Neural progenitor cell (in vitro differentiated cells): ENCODE data around the gene TRA2A. TPM values are rescaled to one million over a fixed set of nuclear protein-coding genes. Genes with fewer than 3 reads are reported as not detected.
A peak's percentile ranks its signal among the peaks of the same experiment; 100 is the strongest.

Experiments used
- DNase-seq: peaks from one replicate; pipeline ENCODE4 v3.0.0-alpha.2; 2016; ENCODE audit warnings: low spot score
- H2AFZ ChIP-seq: fragments of 200-600 bp; sonication (generic); replicated peaks from 2 replicates; pipeline ENCODE4 v1.6.1; 2016; ENCODE audit warnings: antibody characterized with exemption
- H3F3A ChIP-seq: fragments of 200-600 bp; sonication (generic); 2 replicates; pipeline ENCODE4 v1.6.1; 2016; ENCODE audit warnings: antibody characterized with exemption, low read depth
- H3K27ac ChIP-seq: fragments of 200-600 bp; sonication (generic); 2 replicates; pipeline ENCODE4 v1.5.1; 2016; ENCODE audit warnings: mild to moderate bottlenecking
- H3K27me3 ChIP-seq: fragments of 200-600 bp; sonication (generic); 2 replicates; pipeline ENCODE4 v1.6.1; 2016; ENCODE audit warnings: mild to moderate bottlenecking, moderate library complexity
- H3K36me3 ChIP-seq: fragments of 200-600 bp; sonication (generic); 2 replicates; pipeline ENCODE4 v1.5.1; 2016
- H3K4me1 ChIP-seq: fragments of 200-600 bp; sonication (generic); 2 replicates; pipeline ENCODE4 v1.6.1; 2016; ENCODE audit warnings: mixed run types
- H3K4me2 ChIP-seq: fragments of 200-600 bp; sonication (generic); 2 replicates; pipeline ENCODE4 v1.6.1; 2016
- H3K4me3 ChIP-seq: fragments of 200-600 bp; sonication (generic); 2 replicates; pipeline ENCODE4 v1.5.1; 2016
- H3K79me2 ChIP-seq: fragments of 200-600 bp; sonication (generic); 2 replicates; pipeline ENCODE4 v1.6.1; 2016; ENCODE audit warnings: low read depth
- H3K9ac ChIP-seq: fragments of 200-600 bp; sonication (generic); 2 replicates; pipeline ENCODE4 v1.6.1; 2016
- H3K9me3 ChIP-seq: fragments of 200-600 bp; sonication (generic); 2 replicates; pipeline ENCODE4 v1.5.1; 2016; ENCODE audit warnings: low read depth
- H4K20me1 ChIP-seq: fragments of 200-600 bp; sonication (generic); 2 replicates; pipeline ENCODE4 v1.6.1; 2016; ENCODE audit warnings: low read depth
- H3K27ac Mint-ChIP-seq: 3 replicates; pipeline ENCODE4 v1.8.0; 2021; ENCODE audit warnings: mixed read lengths
- H3K27me3 Mint-ChIP-seq: 2 replicates; pipeline ENCODE4 v1.8.0; 2022; ENCODE audit warnings: low read depth, mild to moderate bottlenecking, inconsistent platforms, moderate library complexity, mixed read lengths; ENCODE audit not compliant: insufficient read depth
- H3K36me3 Mint-ChIP-seq: 3 replicates; pipeline ENCODE4 v1.8.0; 2021; ENCODE audit warnings: mixed read lengths
- H3K4me1 Mint-ChIP-seq: 3 replicates; pipeline ENCODE4 v1.8.0; 2021; ENCODE audit warnings: mixed read lengths
- H3K4me3 Mint-ChIP-seq: 3 replicates; pipeline ENCODE4 v1.8.0; 2021; ENCODE audit warnings: mild to moderate bottlenecking, moderate library complexity, mixed read lengths
- H3K9me3 Mint-ChIP-seq: 3 replicates; pipeline ENCODE4 v1.8.0; 2020; ENCODE audit warnings: mixed read lengths
- EZH2 ChIP-seq: fragments of 200-600 bp; sonication (generic); IDR thresholded peaks from 2 replicates; pipeline ENCODE4 v1.6.1; 2017; ENCODE audit warnings: antibody characterized with exemption, mild to moderate bottlenecking, moderate library complexity
- EZH2phosphoT487 ChIP-seq: fragments of 200-600 bp; sonication (generic); IDR thresholded peaks from 2 replicates; pipeline ENCODE4 v1.6.1; 2017; ENCODE audit warnings: antibody characterized with exemption
- total RNA-seq: library from RNA; depleted of rRNA; stranded (reverse); fragments of >200 nt; gene quantifications from 2 replicates; pipeline ENCODE4 v1.2.3, GENCODE V29; 2015; ENCODE audit warnings: low replicate concordance
- TF ChIP-seq, protein P1 (sequence below): fragments of 200-600 bp; sonication (generic); IDR thresholded peaks from 2 replicates; pipeline ENCODE4 v1.5.1; 2017; ENCODE audit warnings: antibody characterized with exemption, mild to moderate bottlenecking

Gene TRA2A
- total RNA-seq, 1 donor from 2014 or later, result 126 TPM

DNA sequence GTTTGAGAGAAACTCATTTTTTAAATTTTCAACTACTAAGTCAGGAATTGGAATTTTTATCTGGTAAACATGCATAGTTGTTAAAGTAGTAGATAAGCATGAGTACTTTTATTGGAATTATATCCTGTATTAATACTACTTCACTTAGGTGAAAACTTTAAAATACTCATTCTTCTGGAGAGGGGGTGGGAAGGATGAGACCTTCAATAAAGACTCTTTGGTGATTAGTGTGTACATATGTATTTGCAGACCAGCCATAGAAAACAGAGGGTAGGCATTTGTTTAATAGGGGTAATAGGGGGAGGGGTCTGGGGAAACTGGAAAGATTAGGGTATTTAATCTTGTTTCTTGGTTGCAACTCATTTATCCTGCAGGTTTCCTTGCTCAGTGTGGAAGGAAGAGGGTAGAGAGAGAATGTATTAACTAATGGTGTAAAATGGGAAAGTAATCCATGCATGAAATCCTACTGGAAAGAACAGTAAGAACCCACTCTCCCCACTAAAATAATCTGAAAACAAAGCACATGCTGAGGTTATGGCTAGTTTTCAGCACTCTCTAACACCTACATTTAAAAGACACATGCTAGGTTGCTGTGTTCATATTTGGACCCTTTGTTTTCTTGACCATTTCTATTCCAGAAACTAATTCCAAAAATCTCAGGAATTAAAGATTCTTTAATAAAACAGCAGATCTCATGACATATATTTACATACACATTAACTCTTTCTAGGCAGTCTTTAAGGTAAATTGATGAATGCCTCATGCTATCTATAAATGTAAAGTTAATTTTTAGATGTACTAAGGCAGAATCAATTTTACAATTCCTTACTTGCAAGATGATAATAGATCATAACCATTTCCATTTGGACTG is 55.3 kb downstream of the TRA2A start:
- peaks cover 52% of the 10 kb centered on the region for H3F3A ChIP-seq
- peak overlapping the region; percentile 95 for H3K4me2 ChIP-seq
- no peaks in the 10 kb centered on the region for H3K36me3 Mint-ChIP-seq
- H3K27ac Mint-ChIP-seq, result peak overlapping the region; percentile 69
- TF ChIP-seq, protein P1, sequence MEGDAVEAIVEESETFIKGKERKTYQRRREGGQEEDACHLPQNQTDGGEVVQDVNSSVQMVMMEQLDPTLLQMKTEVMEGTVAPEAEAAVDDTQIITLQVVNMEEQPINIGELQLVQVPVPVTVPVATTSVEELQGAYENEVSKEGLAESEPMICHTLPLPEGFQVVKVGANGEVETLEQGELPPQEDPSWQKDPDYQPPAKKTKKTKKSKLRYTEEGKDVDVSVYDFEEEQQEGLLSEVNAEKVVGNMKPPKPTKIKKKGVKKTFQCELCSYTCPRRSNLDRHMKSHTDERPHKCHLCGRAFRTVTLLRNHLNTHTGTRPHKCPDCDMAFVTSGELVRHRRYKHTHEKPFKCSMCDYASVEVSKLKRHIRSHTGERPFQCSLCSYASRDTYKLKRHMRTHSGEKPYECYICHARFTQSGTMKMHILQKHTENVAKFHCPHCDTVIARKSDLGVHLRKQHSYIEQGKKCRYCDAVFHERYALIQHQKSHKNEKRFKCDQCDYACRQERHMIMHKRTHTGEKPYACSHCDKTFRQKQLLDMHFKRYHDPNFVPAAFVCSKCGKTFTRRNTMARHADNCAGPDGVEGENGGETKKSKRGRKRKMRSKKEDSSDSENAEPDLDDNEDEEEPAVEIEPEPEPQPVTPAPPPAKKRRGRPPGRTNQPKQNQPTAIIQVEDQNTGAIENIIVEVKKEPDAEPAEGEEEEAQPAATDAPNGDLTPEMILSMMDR, result no peak
- TF ChIP-seq EZH2phosphoT487 (no peak), EZH2 (no peak)
- no peaks in the 10 kb centered on the region for H3K27me3 Mint-ChIP-seq
- no peak overlapping the region for H2AFZ ChIP-seq
- peak overlapping the region; percentile 98 for H3K27ac ChIP-seq
- peak overlapping the region; percentile 67 for H3K9ac ChIP-seq
- H3K9me3 ChIP-seq, result no peaks in the 10 kb centered on the region
- peaks cover 34% of the 10 kb centered on the region for H3K4me1 ChIP-seq
- no peaks in the 10 kb centered on the region for H3K36me3 ChIP-seq
- no peak for DNase-seq
- H3K9me3 Mint-ChIP-seq, result no peaks in the 10 kb centered on the region
- H3K27me3 ChIP-seq, result no peaks in the 10 kb centered on the region
- peak overlapping the region; percentile 93 for H3K4me3 Mint-ChIP-seq
- H3K4me1 Mint-ChIP-seq, result peaks cover 22% of the 10 kb centered on the region
- peak overlapping the region; percentile 94 for H3K4me3 ChIP-seq
- H3K79me2 ChIP-seq, result peaks cover 87% of the 10 kb centered on the region
- H4K20me1 ChIP-seq, result no peaks in the 10 kb centered on the region

DNA sequence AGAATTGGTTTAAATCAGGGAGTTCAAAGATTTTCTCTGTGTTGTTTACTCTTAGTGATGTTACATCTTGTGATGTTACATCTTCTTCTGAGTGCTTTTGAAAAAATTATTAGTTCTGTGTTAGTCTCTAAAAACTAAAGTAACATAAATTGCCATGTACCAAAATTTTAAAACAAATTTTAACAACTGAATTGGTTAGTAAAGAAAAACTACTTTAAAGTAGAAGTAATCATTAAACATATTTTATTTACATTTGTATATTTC is 56.3 kb downstream of the TRA2A start:
- peaks cover 22% of the 10 kb centered on the region for H3K4me1 Mint-ChIP-seq
- H3K79me2 ChIP-seq, result peaks cover 87% of the 10 kb centered on the region
- no peaks in the 10 kb centered on the region for H3K36me3 ChIP-seq
- peaks cover 34% of the 10 kb centered on the region for H3K4me1 ChIP-seq
- H3K4me3 ChIP-seq, result peak overlapping the region; percentile 94
- H3K27ac Mint-ChIP-seq, result peak overlapping the region; percentile 88
- H3K27me3 ChIP-seq, result no peaks in the 10 kb centered on the region
- TF ChIP-seq EZH2 (no peak), EZH2phosphoT487 (no peak)
- TF ChIP-seq, protein P1, result no peak
- peak overlapping the region; percentile 67 for H3K9ac ChIP-seq
- H3K27ac ChIP-seq, result peak overlapping the region; percentile 98
- peaks cover 60% of the 10 kb centered on the region for H3F3A ChIP-seq
- peak overlapping the region; percentile 93 for H3K4me3 Mint-ChIP-seq
- H3K9me3 Mint-ChIP-seq, result no peaks in the 10 kb centered on the region
- H4K20me1 ChIP-seq, result no peaks in the 10 kb centered on the region
- no peaks in the 10 kb centered on the region for H3K9me3 ChIP-seq
- H2AFZ ChIP-seq, result no peak overlapping the region
- no peaks in the 10 kb centered on the region for H3K36me3 Mint-ChIP-seq
- H3K27me3 Mint-ChIP-seq, result no peaks in the 10 kb centered on the region
- DNase-seq, result no peak
- H3K4me2 ChIP-seq, result peak overlapping the region; percentile 95

DNA sequence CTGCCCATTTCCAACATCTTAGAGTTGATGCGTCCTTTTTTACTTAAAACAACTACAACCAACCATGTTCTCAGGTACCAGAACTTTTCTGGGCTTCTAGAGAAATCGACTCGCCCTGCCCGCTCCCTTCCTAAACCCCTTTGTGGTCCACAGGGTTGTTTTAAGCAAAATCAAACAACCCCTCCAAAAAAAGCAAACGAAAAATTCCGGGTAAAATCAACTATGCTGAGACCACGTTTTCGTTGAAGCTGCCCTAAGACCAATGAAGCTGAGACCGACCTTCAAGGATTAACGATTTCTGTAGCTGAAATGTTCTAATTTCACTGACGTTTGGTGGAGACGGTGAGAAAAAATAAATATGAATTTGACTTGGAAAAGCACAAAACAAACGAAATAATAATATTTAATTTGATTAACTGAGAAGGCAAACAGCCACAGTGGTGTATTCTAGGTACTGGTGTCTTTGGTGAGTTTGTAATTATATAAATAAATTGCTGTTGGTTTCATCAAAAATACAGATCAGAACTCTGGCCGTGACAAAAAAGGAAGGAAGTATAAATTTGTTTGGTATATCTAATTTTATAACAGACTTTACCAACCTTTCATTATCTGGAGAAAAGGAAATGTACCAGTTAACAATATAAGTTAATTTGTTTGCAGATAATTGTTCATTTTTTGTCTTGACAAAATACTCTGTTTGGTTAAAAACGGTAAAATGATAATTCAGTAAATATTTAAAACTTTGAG is 56.8 kb downstream of the TRA2A start:
- no peaks in the 10 kb centered on the region for H3K27me3 ChIP-seq
- peaks cover 84% of the 10 kb centered on the region for H3K79me2 ChIP-seq
- peak overlapping the region; percentile 95 for H3K4me2 ChIP-seq
- H4K20me1 ChIP-seq, result no peaks in the 10 kb centered on the region
- H3K9me3 ChIP-seq, result no peaks in the 10 kb centered on the region
- peak overlapping the region; percentile 67 for H3K9ac ChIP-seq
- Mint-ChIP-seq H3K4me1 (peaks cover 22% of the 10 kb centered on the region), H3K27ac (peak overlapping the region; percentile 88), H3K36me3 (peaks cover 1% of the 10 kb centered on the region), H3K27me3 (peaks cover 2% of the 10 kb centered on the region), H3K9me3 (peaks cover 1% of the 10 kb centered on the region), H3K4me3 (peak overlapping the region; percentile 93)
- H3K4me3 ChIP-seq, result peak overlapping the region; percentile 94
- DNase-seq, result no peak
- H3K36me3 ChIP-seq, result no peaks in the 10 kb centered on the region
- H3K27ac ChIP-seq, result peak overlapping the region; percentile 98
- H3K4me1 ChIP-seq, result peaks cover 34% of the 10 kb centered on the region
- peaks cover 65% of the 10 kb centered on the region for H3F3A ChIP-seq
- H2AFZ ChIP-seq, result no peak overlapping the region
- TF ChIP-seq, protein P1, result no peak
- TF ChIP-seq EZH2, result peak; percentile 24
